GM18868 (cell line): Measurements from ENCODE around the gene GAL3ST2.

Experiments used
- ATAC-seq: cut with Tn5 transposase; IDR thresholded peaks from one replicate; pipeline ENCODE4 v1.9.1; 2021; ENCODE audit warnings: mild to moderate bottlenecking, moderate library complexity; ENCODE audit not compliant: unreplicated experiment

GAL3ST2 gene

GRCh38 chr2:241842620-241843211, 66.1 kb downstream of the GAL3ST2 start:
- ATAC-seq: no peak

GRCh38 chr2:241843321-241844065, 66.9 kb downstream of the GAL3ST2 start:
- no peak for ATAC-seq

GRCh38 chr2:241844066-241844728, 67.6 kb downstream of the GAL3ST2 start:
- ATAC-seq: peak; percentile 71

GRCh38 chr2:241844831-241845578, 68.4 kb downstream of the GAL3ST2 start:
- ATAC-seq: no peak

GRCh38 chr2:241846406-241846805, 69.8 kb downstream of the GAL3ST2 start:
- ATAC-seq: no peak

GRCh38 chr2:241848761-241849615, 72.4 kb downstream of the GAL3ST2 start:
- ATAC-seq: no peak

GRCh38 chr2:241849616-241850543, 73.3 kb downstream of the GAL3ST2 start:
- no peak for ATAC-seq

- ATAC-seq: no peak
Measured at GRCh38 chr2:241850544-241851324, 74.1 kb downstream of the GAL3ST2 start.

- no peak for ATAC-seq
Measured at GRCh38 chr2:241851325-241852115, 74.9 kb downstream of the GAL3ST2 start.

- ATAC-seq: no peak
Measured at GRCh38 chr2:241852116-241852980, 75.7 kb downstream of the GAL3ST2 start.

GRCh38 chr2:241852981-241853631, 76.5 kb downstream of the GAL3ST2 start:
- no peak for ATAC-seq
